Eye (tissue), 1 donor: ENCODE data around the gene PTRH1.

ENCODE experiments used
- DNase-seq: peaks from one replicate; pipeline ENCODE4 v3.0.0-alpha.2; 2015

The PTRH1 gene

GRCh38 chr9:127717766-127718165, 2.3 kb upstream of the PTRH1 start:
- DNase-seq, result no peak

GRCh38 chr9:127716412-127716811, 949 bp upstream of the PTRH1 start:
- DNase-seq, result no peak

GRCh38 chr9:127714951-127715469, 453 bp downstream of the PTRH1 start:
- DNase-seq, result no peak

- no peak for DNase-seq
These were observed 1.3 kb downstream of the PTRH1 start for GRCh38 chr9:127714020-127714750.

GRCh38 chr9:127712867-127713266, 2.6 kb downstream of the PTRH1 start:
- DNase-seq, result no peak

- no peak for DNase-seq
These were observed 3.1 kb downstream of the PTRH1 start for GRCh38 chr9:127712371-127712770.

- no peak for DNase-seq
These were observed 3.6 kb downstream of the PTRH1 start for GRCh38 chr9:127711831-127712274.

GRCh38 chr9:127711226-127711701, 4.2 kb downstream of the PTRH1 start:
- peak; percentile 47 for DNase-seq

- no peak for DNase-seq
These were observed 5.2 kb downstream of the PTRH1 start for GRCh38 chr9:127710204-127710783.

- DNase-seq, result no peak
These were observed 6.4 kb downstream of the PTRH1 start for GRCh38 chr9:127708952-127709587.

- no peak for DNase-seq
These were observed 7.7 kb downstream of the PTRH1 start for GRCh38 chr9:127707766-127708165.

GRCh38 chr9:127706836-127707241, 8.6 kb downstream of the PTRH1 start, which contains the start of gene CFAP157:
Gene CFAP157 (plus strand): TSS chr9:127706988. CDS start chr9:127707032, 44 bp downstream.
- peak; percentile 43 for DNase-seq

GRCh38 chr9:127705577-127706379, 9.7 kb downstream of the PTRH1 start:
- peak; percentile 48 for DNase-seq

- no peak for DNase-seq
These were observed 12.0 kb downstream of the PTRH1 start for GRCh38 chr9:127703289-127703946.

- no peak for DNase-seq
These were observed 14.7 kb downstream of the PTRH1 start for GRCh38 chr9:127700594-127701255.

- no peak for DNase-seq
These were observed 15.3 kb downstream of the PTRH1 start for GRCh38 chr9:127700140-127700539.

- DNase-seq, result peak; percentile 97
These were observed 16.3 kb downstream of the PTRH1 start for GRCh38 chr9:127698985-127699670.

- no peak for DNase-seq
These were observed 17.1 kb downstream of the PTRH1 start for GRCh38 chr9:127698386-127698785.

- DNase-seq, result no peak
These were observed 17.9 kb downstream of the PTRH1 start for GRCh38 chr9:127697575-127697974.

- peak; percentile 58 for DNase-seq
These were observed 20.4 kb downstream of the PTRH1 start for GRCh38 chr9:127694890-127695720.
